SK-N-MC (cell line): Measurements from ENCODE around the gene NISCH.

Experiments
- EZH2 ChIP-seq: fragments of 200-600 bp; sonication (generic); IDR thresholded peaks from one replicate; pipeline ENCODE4 v1.6.1; 2017; ENCODE audit warnings: antibody characterized with exemption
- FOXP2 ChIP-seq: optimal IDR thresholded peaks from 2 replicates; pipeline ENCODE3; 2011; ENCODE audit warnings: mild to moderate bottlenecking, moderate library complexity; ENCODE audit not compliant: insufficient read depth; ENCODE audit errors: extremely low read length, control extremely low read depth
- POLR2AphosphoS5 ChIP-seq: IDR thresholded peaks from 2 replicates; pipeline ENCODE4 v1.6.1; 2012; ENCODE audit warnings: mild to moderate bottlenecking, low read depth, low read length, borderline replicate concordance

GRCh38 chr3:52422669-52423068 is 32.7 kb upstream of the NISCH start:
- TF ChIP-seq POLR2AphosphoS5 (no peak), EZH2 (no peak), FOXP2 (no peak)
